ENCODE measurements around the gene N4BP2L2. TPM values are rescaled to one million over a fixed set of nuclear protein-coding genes. Genes with fewer than 3 reads are reported as not detected.

The N4BP2L2 gene
- total RNA-seq, 1 experiment from 2014 or later: 128 TPM

GRCh38 chr13:32472194-32472621, 66.4 kb downstream of the N4BP2L2 start:
- CTCF ChIA-PET: no interaction called here
- H3K9me3 Mint-ChIP-seq (ENCODE audit: unreplicated experiment): no peaks in the 10 kb centered on the region
- no TSS peak for BruUV-seq (replicated peaks)
- H3K27ac Mint-ChIP-seq (ENCODE audit: unreplicated experiment): no peak overlapping the region
- H3K36me3 ChIP-seq (ENCODE audit: control insufficient read depth, insufficient read depth, low read length): no peaks in the 10 kb centered on the region
- no peaks in the 10 kb centered on the region for H3K27me3 Mint-ChIP-seq (ENCODE audit: insufficient read depth, unreplicated experiment)
- H3K27me3 ChIP-seq (replicated peaks; ENCODE audit: control insufficient read depth, insufficient read depth, low read length): no peaks in the 10 kb centered on the region
- peaks cover 19% of the 10 kb centered on the region for H3K4me1 ChIP-seq
- no peak overlapping the region for H3K4me3 Mint-ChIP-seq (ENCODE audit: unreplicated experiment)
- no peak for DNase-seq
- H3K36me3 Mint-ChIP-seq (ENCODE audit: insufficient read depth, unreplicated experiment): no peaks in the 10 kb centered on the region
- peaks cover 22% of the 10 kb centered on the region for H3K4me1 Mint-ChIP-seq (ENCODE audit: low read depth, unreplicated experiment)
- POLR2A ChIA-PET: no interaction called here
- no peak for TF ChIP-seq CTCF (IDR thresholded peaks at IDR 0.05; ENCODE audit: insufficient read depth in 1 of 2, low read depth in 1 of 2, low read length in 1 of 2, severe bottlenecking in 1 of 2, unreplicated experiment in 1 of 2)
- no peak overlapping the region for H3K4me3 ChIP-seq (ENCODE audit: low read depth, low read length)
- intact Hi-C loops (cut with micrococcal nuclease; ENCODE audit: unreplicated experiment): no loop called here
- no peaks in the 10 kb centered on the region for H3K9me3 ChIP-seq

- CTCF ChIA-PET: interaction anchor here (0.5 to 0.6 kb wide), 2 partner anchors 8 to 60 kb away, joined by 4 read pairs; no protein-coding TSS in a partner anchor
- TF ChIP-seq CTCF (IDR thresholded peaks at IDR 0.05; ENCODE audit: insufficient read depth in 1 of 2, low read depth in 1 of 2, low read length in 1 of 2, severe bottlenecking in 1 of 2, unreplicated experiment in 1 of 2): no peak
- Histone ChIP-seq H3K4me3 (ENCODE audit: low read depth, low read length) (no peak overlapping the region), H3K4me1 (peaks cover 16% of the 10 kb centered on the region), H3K27me3 (replicated peaks; ENCODE audit: control insufficient read depth, insufficient read depth, low read length) (no peaks in the 10 kb centered on the region), H3K9me3 (no peaks in the 10 kb centered on the region), H3K36me3 (ENCODE audit: control insufficient read depth, insufficient read depth, low read length) (no peaks in the 10 kb centered on the region)
- no peak overlapping the region for H3K27ac Mint-ChIP-seq (ENCODE audit: unreplicated experiment)
- no peak for DNase-seq
- H3K4me1 Mint-ChIP-seq (ENCODE audit: low read depth, unreplicated experiment): peaks cover 22% of the 10 kb centered on the region
- no TSS peak for BruUV-seq (replicated peaks)
- no peak overlapping the region for H3K4me3 Mint-ChIP-seq (ENCODE audit: unreplicated experiment)
- intact Hi-C loops (cut with micrococcal nuclease; ENCODE audit: unreplicated experiment): loop anchor here (1.0 kb wide), 1 partner anchor 104 kb away; no protein-coding TSS in a partner anchor
- POLR2A ChIA-PET: no interaction called here
- no peaks in the 10 kb centered on the region for H3K36me3 Mint-ChIP-seq (ENCODE audit: insufficient read depth, unreplicated experiment)
- H3K27me3 Mint-ChIP-seq (ENCODE audit: insufficient read depth, unreplicated experiment): no peaks in the 10 kb centered on the region
- H3K9me3 Mint-ChIP-seq (ENCODE audit: unreplicated experiment): no peaks in the 10 kb centered on the region
Observed at GRCh38 chr13:32471187-32471922, 67.2 kb downstream of the N4BP2L2 start.

- Mint-ChIP-seq H3K27me3 (ENCODE audit: insufficient read depth, unreplicated experiment) (no peaks in the 10 kb centered on the region), H3K4me3 (ENCODE audit: unreplicated experiment) (no peak overlapping the region), H3K36me3 (ENCODE audit: insufficient read depth, unreplicated experiment) (no peaks in the 10 kb centered on the region), H3K27ac (ENCODE audit: unreplicated experiment) (no peak overlapping the region), H3K4me1 (ENCODE audit: low read depth, unreplicated experiment) (peaks cover 13% of the 10 kb centered on the region), H3K9me3 (ENCODE audit: unreplicated experiment) (no peaks in the 10 kb centered on the region)
- TF ChIP-seq CTCF (IDR thresholded peaks at IDR 0.05; ENCODE audit: insufficient read depth in 1 of 2, low read depth in 1 of 2, low read length in 1 of 2, severe bottlenecking in 1 of 2, unreplicated experiment in 1 of 2): no peak
- H3K4me3 ChIP-seq (ENCODE audit: low read depth, low read length): no peak overlapping the region
- ChIA-PET POLR2A (no interaction called here), CTCF (no interaction called here)
- BruUV-seq (replicated peaks): no TSS peak
- intact Hi-C loops (cut with micrococcal nuclease; ENCODE audit: unreplicated experiment): no loop called here
- no peaks in the 10 kb centered on the region for H3K9me3 ChIP-seq
- H3K36me3 ChIP-seq (ENCODE audit: control insufficient read depth, insufficient read depth, low read length): no peaks in the 10 kb centered on the region
- DNase-seq: no peak
- H3K27me3 ChIP-seq (replicated peaks; ENCODE audit: control insufficient read depth, insufficient read depth, low read length): no peaks in the 10 kb centered on the region
- no peaks in the 10 kb centered on the region for H3K4me1 ChIP-seq
Observed at GRCh38 chr13:32468502-32469142, 70.0 kb downstream of the N4BP2L2 start.

Data from Caco-2 (cell line).